ENCODE data around the gene IL12RB2. TPM values are rescaled to one million over a fixed set of nuclear protein-coding genes. Genes with fewer than 3 reads are reported as not detected.

The IL12RB2 gene
- total and polyA plus RNA-seq, 7 donors: 0.13 to 9.5 (median 3.3) TPM

DNA sequence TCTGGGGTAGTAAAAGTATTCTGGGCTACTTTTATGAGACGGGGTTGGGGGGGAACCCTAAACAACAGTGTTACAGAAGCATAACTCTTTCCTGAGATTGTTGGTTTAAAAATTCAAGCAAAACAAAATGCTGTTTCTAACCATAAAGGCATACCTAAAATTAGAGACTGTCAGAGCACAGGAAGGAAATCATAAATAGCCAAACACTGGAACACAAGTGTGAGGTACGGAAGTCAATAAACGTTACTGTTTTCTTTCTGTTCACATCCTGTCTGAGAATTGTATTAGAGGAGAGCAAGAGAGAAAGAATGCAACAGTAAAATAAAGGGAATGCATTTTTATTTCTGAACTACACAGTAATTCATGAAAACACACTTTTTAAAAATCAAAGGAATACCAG is 42.8 kb upstream of the IL12RB2 start:
- intact Hi-C loops (cut with DNase I): no loop called here
- H3K4me1 ChIP-seq: no peaks in the 10 kb centered on the region
- no peak for TF ChIP-seq CTCF (IDR thresholded peaks at IDR 0.05)
- DNase-seq (no peak), ATAC-seq (no peak)
- H3K9me3 ChIP-seq: no peaks in the 10 kb centered on the region
- H3K27me3 ChIP-seq (ENCODE audit: insufficient read depth in 3 of 3, low read length in 2 of 3): peaks cover 0 to 3% (median 0%) of the 10 kb centered on the region in 3 donors
- no peak overlapping the region for H3K27ac ChIP-seq
- H3K36me3 ChIP-seq (ENCODE audit: insufficient read depth in 1 of 2, low read depth in 1 of 2): no peaks in the 10 kb centered on the region
- no peak overlapping the region for H3K4me3 ChIP-seq
- 44 to 49% (median 45%) methylated on average over 3 of the region's 3 CpGs for WGBS, 3 donors

GRCh38 chr1:67269061-67269460 is 38.6 kb upstream of the IL12RB2 start:
- WGBS, 3 donors: 85 to 89% (median 86%) methylated on average over 3 of the region's 3 CpGs
- ATAC-seq (no peak), DNase-seq (no peak)
- no peak for TF ChIP-seq CTCF (IDR thresholded peaks at IDR 0.05)
- H3K9me3 ChIP-seq: peaks cover 8% of the 10 kb centered on the region
- no peak overlapping the region for H3K4me3 ChIP-seq
- peaks cover 0 to 4% (median 0%) of the 10 kb centered on the region in 3 donors for H3K27me3 ChIP-seq (ENCODE audit: insufficient read depth in 3 of 3, low read length in 2 of 3)
- intact Hi-C loops (cut with DNase I): no loop called here
- no peaks in the 10 kb centered on the region for H3K4me1 ChIP-seq
- H3K27ac ChIP-seq: no peak overlapping the region
- H3K36me3 ChIP-seq (ENCODE audit: insufficient read depth in 1 of 2, low read depth in 1 of 2): no peaks in the 10 kb centered on the region

GRCh38 chr1:67270541-67270940 is 37.1 kb upstream of the IL12RB2 start:
- Histone ChIP-seq H3K4me1 (no peaks in the 10 kb centered on the region), H3K27me3 (ENCODE audit: insufficient read depth in 3 of 3, low read length in 2 of 3) (peaks cover 0 to 7% (median 0%) of the 10 kb centered on the region in 3 donors), H3K4me3 (no peak overlapping the region), H3K9me3 (peaks cover 8% of the 10 kb centered on the region), H3K27ac (no peak overlapping the region), H3K36me3 (ENCODE audit: insufficient read depth in 1 of 2, low read depth in 1 of 2) (no peaks in the 10 kb centered on the region)
- 89 to 94% (median 91%) methylated on average over 3 of the region's 3 CpGs for WGBS, 3 donors
- no peak for DNase-seq
- intact Hi-C loops (cut with DNase I): no loop called here
- no peak for ATAC-seq
- no peak for TF ChIP-seq CTCF (IDR thresholded peaks at IDR 0.05)

DNA sequence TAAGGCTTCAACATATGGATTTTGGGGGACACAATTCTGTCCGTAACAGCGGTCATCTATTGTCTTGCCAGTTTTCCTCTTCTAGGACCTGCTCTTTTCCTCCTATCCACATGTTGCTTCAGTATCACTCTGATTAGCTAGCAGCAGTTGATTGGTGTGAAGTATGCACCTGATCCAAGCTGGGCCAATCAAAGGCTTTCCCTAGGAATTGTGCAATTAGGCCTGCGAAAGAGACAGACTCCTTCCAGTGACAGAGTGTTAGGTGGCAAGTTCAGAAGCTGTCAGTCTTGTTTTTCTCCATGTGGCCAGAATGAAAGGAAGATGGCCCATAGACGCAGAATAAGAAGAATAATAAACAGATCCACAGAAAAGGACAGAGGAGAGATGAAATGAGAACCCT is 34.1 kb upstream of the IL12RB2 start:
- Histone ChIP-seq H3K9me3 (peaks cover 8% of the 10 kb centered on the region), H3K36me3 (ENCODE audit: insufficient read depth in 1 of 2, low read depth in 1 of 2) (no peaks in the 10 kb centered on the region), H3K4me1 (no peaks in the 10 kb centered on the region), H3K4me3 (no peak overlapping the region), H3K27me3 (ENCODE audit: insufficient read depth in 3 of 3, low read length in 2 of 3) (peaks cover 0 to 7% (median 0%) of the 10 kb centered on the region in 3 donors), H3K27ac (no peak overlapping the region)
- intact Hi-C loops (cut with DNase I): no loop called here
- no peak for DNase-seq
- no peak for ATAC-seq
- 85 to 88% (median 87%) methylated on average over 4 of the region's 4 CpGs for WGBS, 3 donors
- no peak for TF ChIP-seq CTCF (IDR thresholded peaks at IDR 0.05)

DNA sequence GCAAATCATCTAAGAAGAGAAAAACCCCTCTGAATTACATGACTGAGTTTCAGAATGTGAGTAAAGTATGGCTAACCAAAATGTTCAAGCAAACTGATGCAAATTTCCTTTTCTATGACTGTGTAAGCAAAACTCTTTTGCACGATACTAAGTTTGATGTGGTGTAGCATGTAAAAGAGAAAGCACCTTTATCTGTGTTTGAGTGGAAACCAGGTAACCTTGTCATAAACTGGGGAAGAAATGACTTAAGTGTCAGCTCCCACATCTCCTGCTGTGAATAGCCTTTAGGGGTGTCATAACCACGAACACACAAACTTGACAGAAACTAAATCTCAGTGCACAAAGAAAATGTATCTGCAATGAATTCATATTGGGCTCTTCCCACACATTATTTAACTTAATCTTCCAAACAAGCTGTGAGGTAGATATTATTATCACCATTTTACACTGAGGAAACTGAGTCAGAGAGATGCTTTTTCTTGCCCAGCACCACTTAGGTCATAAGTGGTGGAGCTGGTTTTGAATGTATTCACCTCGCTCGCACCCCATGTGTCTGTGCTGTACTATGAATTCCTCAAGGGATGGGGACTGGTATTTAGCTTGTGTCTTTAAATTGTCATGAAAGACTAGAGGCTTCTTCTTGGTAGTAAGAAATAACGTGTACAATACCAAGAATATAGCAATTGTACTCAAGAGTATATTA is 32.9 kb upstream of the IL12RB2 start:
- Histone ChIP-seq H3K27ac (no peak overlapping the region), H3K9me3 (peaks cover 8% of the 10 kb centered on the region), H3K4me1 (no peaks in the 10 kb centered on the region), H3K36me3 (ENCODE audit: insufficient read depth in 1 of 2, low read depth in 1 of 2) (no peaks in the 10 kb centered on the region), H3K27me3 (ENCODE audit: insufficient read depth in 3 of 3, low read length in 2 of 3) (peaks cover 0 to 5% (median 0%) of the 10 kb centered on the region in 3 donors), H3K4me3 (no peak overlapping the region)
- TF ChIP-seq CTCF (IDR thresholded peaks at IDR 0.05): no peak
- intact Hi-C loops (cut with DNase I): no loop called here
- WGBS, 3 donors: 79 to 81% (median 80%) methylated on average over 5 of the region's 5 CpGs
- DNase-seq (no peak), ATAC-seq (no peak)
